K562 (cell line): ENCODE results near the gene PSAT1. TPM values are rescaled to one million over a fixed set of nuclear protein-coding genes. Genes with fewer than 3 reads are reported as not detected.
"Not testable (repeated sequence)": the region's sequence is repeated elsewhere in the genome, so short reads cannot be mapped to it uniquely, and the experiment has no call there.

Source experiments
- ATAC-seq: fragments of 200-7000 bp; cut with Tn5 transposase; 3 replicates; pipeline ENCODE4 v1.9.1; 2020; ENCODE audit warnings: moderate library complexity
- BruUV-seq: library from RNA; stranded (reverse); fragments of 400-500 nt; replicated peaks from 2 replicates; lab custom pipeline; 2021; lab: Mats Ljungman, UMichigan
- CTCF ChIA-PET: fragments of 300-600 bp; formaldehyde crosslinking; extraction: SDS; loops from one replicate; lab custom pipeline; 2021; ENCODE audit warnings: low intra/inter-chr PET ratio; lab: Yijun Ruan, JAX
- POLR2A ChIA-PET: fragments of 300-600, 350-650 bp; sonication (Branson Sonifier 250); formaldehyde crosslinking; extraction: SDS; loops from one replicate; lab custom pipeline; 2021; ENCODE audit warnings: antibody characterized with exemption, inconsistent platforms; lab: Yijun Ruan, JAX
- DNase-seq, 4 experiments: peaks; one replicate each; pipeline versions ENCODE4 v3.0.0 to v3.0.0-alpha.2; 2011 to 2018; ENCODE audit warnings: low spot score in 3 of 4, mixed read lengths in 3 of 4; ENCODE audit errors: extremely low read depth in 1 of 4
- FAIRE-seq: peaks from 2 replicates; lab custom pipeline; 2011; peaks lifted over from hg19 to GRCh38; lab: Jason Lieb, UNC
- H2AFZ ChIP-seq: 2 replicates; pipeline ENCODE4 v1.6.0; 2011; ENCODE audit warnings: low read depth, low read length, control low read depth, inconsistent platforms
- H3K27ac ChIP-seq: fragments of 200-600 bp; 3 replicates; pipeline ENCODE4 v1.8.0; 2011; ENCODE audit warnings: low read depth, mild to moderate bottlenecking, control low read depth, inconsistent platforms, low read length, moderate library complexity, mixed read lengths; ENCODE audit errors: extremely low read depth
- H3K27me3 ChIP-seq, 2 experiments: fragments of 300-600 bp in 1 of 2; 2 replicates in 1 of 2; 3 replicates in 1 of 2; pipeline versions ENCODE4 v1.6.0 to v1.8.0; 2011; ENCODE audit warnings: inconsistent platforms in 2 of 2, low read length in 2 of 2, mild to moderate bottlenecking in 1 of 2, mixed read lengths in 1 of 2, moderate library complexity in 1 of 2; ENCODE audit not compliant: control insufficient read depth in 2 of 2, insufficient read depth in 2 of 2
- H3K36me3 ChIP-seq: fragments of 300-600 bp; 3 replicates; pipeline ENCODE4 v1.8.0; 2011; ENCODE audit warnings: mild to moderate bottlenecking, low read length, inconsistent platforms; ENCODE audit not compliant: control insufficient read depth, insufficient read depth
- H3K4me1 ChIP-seq, 2 experiments: fragments of 200-600 bp in 1 of 2; replicated peaks in 1 of 2; 2 replicates in 1 of 2; 3 replicates in 1 of 2; pipeline versions ENCODE4 v1.5.1 to v1.8.0; 2011; ENCODE audit warnings: inconsistent platforms in 2 of 2, low read length in 2 of 2, mild to moderate bottlenecking in 1 of 2, mixed read lengths in 1 of 2, moderate library complexity in 1 of 2; ENCODE audit not compliant: control insufficient read depth in 2 of 2, insufficient read depth in 2 of 2
- H3K4me2 ChIP-seq: 2 replicates; pipeline ENCODE4 v1.6.1; 2011; ENCODE audit warnings: low read length, control low read depth, inconsistent platforms, mixed read lengths; ENCODE audit not compliant: insufficient read depth
- H3K4me3 ChIP-seq: fragments of 200-600 bp; sonication (generic), shearing (Covaris generic); 2 replicates; pipeline ENCODE4 v1.5.1; 2016; ENCODE audit warnings: control low read depth, inconsistent platforms
- H3K79me2 ChIP-seq: fragments of 200-600 bp; 3 replicates; pipeline ENCODE4 v1.8.0; 2011; ENCODE audit warnings: low read length, inconsistent platforms; ENCODE audit not compliant: control insufficient read depth, insufficient read depth
- H3K9ac ChIP-seq, 2 experiments: 2 replicates each; pipeline versions ENCODE4 v1.6.0 to v1.6.1; 2011; ENCODE audit warnings: low read depth in 2 of 2, low read length in 2 of 2, control low read depth in 1 of 2, inconsistent platforms in 1 of 2, mild to moderate bottlenecking in 1 of 2, mixed read lengths in 1 of 2; ENCODE audit not compliant: insufficient read depth in 1 of 2
- H3K9me1 ChIP-seq: one replicate; pipeline ENCODE4 v1.6.0; 2011; ENCODE audit warnings: inconsistent platforms, mild to moderate bottlenecking, low read length, moderate library complexity; ENCODE audit not compliant: control insufficient read depth, insufficient read depth
- H3K9me3 ChIP-seq: replicated peaks from 2 replicates; pipeline ENCODE4 v1.5.1; 2011; ENCODE audit warnings: low read depth, low read length, inconsistent platforms; ENCODE audit not compliant: control insufficient read depth, insufficient read depth
- H4K20me1 ChIP-seq: replicated peaks from 2 replicates; pipeline ENCODE4 v1.6.1; 2011; ENCODE audit warnings: low read length, inconsistent platforms, mixed read lengths; ENCODE audit not compliant: control insufficient read depth, insufficient read depth
- MCM2 ChIP-seq: fragments of 450-650 bp; IDR thresholded peaks from 2 replicates; pipeline ENCODE4 v1.6.1; 2017; ENCODE audit warnings: low read depth, mild to moderate bottlenecking
- ZNF695 ChIP-seq: fragments of 450-650 bp; formaldehyde crosslinking; IDR thresholded peaks from 2 replicates; pipeline ENCODE4 v1.4.0; 2020; ENCODE audit warnings: mild to moderate bottlenecking, moderate library complexity
- ZNF764 ChIP-seq: fragments of 250-450 bp; sonication (Bioruptor Pico); IDR thresholded peaks from 2 replicates; pipeline ENCODE4 v1.4.0; 2020; ENCODE audit warnings: low read depth, mild to moderate bottlenecking, moderate library complexity
- WGBS: fragments of 100-300 bp; shearing (Covaris generic); methylation state at CpG from one replicate; pipeline ENCODE4 v1.1.6; 2016; ENCODE audit warnings: low coverage, mixed read lengths; ENCODE audit not compliant: insufficient coverage; ENCODE audit errors: missing lambda C conversion rate; 5-methylcytosine and 5-hydroxymethylcytosine counted together
- in situ Hi-C: fragments of 300-500 bp; cut with MboI; formaldehyde crosslinking; loops from 4 replicates; pipeline ENCODE4 v1.15.0; 2018; ENCODE audit warnings: inconsistent platforms, mixed read lengths
- intact Hi-C: fragments of 100-400 bp; cut with micrococcal nuclease; formaldehyde crosslinking; loops from 2 replicates; pipeline ENCODE4 v1.14.2; 2022
- polyA plus RNA-seq, 8 experiments: library from polyadenylated mRNA; depleted of rRNA in 4 of 8; stranded (reverse) in 5 of 8; unstranded in 3 of 8; fragments of >200 nt; fragmentation: Nextera tagmentation in 2 of 8; fragmentation: Illumina TruSeq in 1 of 8; extraction: Ambion mirVana in 2 of 8; extraction: Trizol in 1 of 8; gene quantifications; 2 replicates each; pipeline versions ENCODE4 v1.2.1 to v1.2.3, GENCODE V29; 2011 to 2014; ENCODE audit warnings: inconsistent platforms in 1 of 8, missing spikeins in 1 of 8
- total RNA-seq, 7 experiments: library from RNA; depleted of rRNA in 6 of 7; stranded (reverse); fragments of >200 nt in 6 of 7; fragmentation: Illumina TruSeq in 2 of 7; extraction: Trizol in 2 of 7; gene quantifications; 2 replicates each; pipeline versions ENCODE4 v1.2.1 to v1.2.3, GENCODE V29; 2011 to 2021; ENCODE audit warnings: low replicate concordance in 1 of 7

PSAT1 gene
- total and polyA plus RNA-seq, 9 of the 15 experiments (the other 6 are each of a cell fraction or from before 2014, with no cell fraction given), result 29.7 to 151 (median 98.3) TPM

- H3K27ac ChIP-seq, H3K36me3 ChIP-seq, DNase-seq, in situ Hi-C loops, ATAC-seq, H3K79me2 ChIP-seq, BruUV-seq, H3K9me1 ChIP-seq, H3K4me3 ChIP-seq, H3K4me2 ChIP-seq, H3K9ac ChIP-seq, H4K20me1 ChIP-seq, H2AFZ ChIP-seq, intact Hi-C loops, CTCF ChIA-PET, H3K27me3 ChIP-seq, FAIRE-seq, H3K4me1 ChIP-seq, H3K9me3 ChIP-seq: not testable (repeated sequence)
- POLR2A ChIA-PET, result interaction anchor here (0.6 to 2.3 kb wide), 2 partner anchors 12 to 184 kb away, joined by 6 to 9 read pairs; partner anchors contain the start of gene PSAT1
- 0% methylated on average over 3 of the region's 4 CpGs for WGBS
These were observed 12.7 kb upstream of the PSAT1 start for GRCh38 chr9:78284181-78284580.

GRCh38 chr9:78286125-78286524 is 10.8 kb upstream of the PSAT1 start:
- H3K9me1 ChIP-seq, result no peaks in the 10 kb centered on the region
- H3K4me2 ChIP-seq, result no peak overlapping the region
- H3K36me3 ChIP-seq, result no peaks in the 10 kb centered on the region
- H4K20me1 ChIP-seq, result no peaks in the 10 kb centered on the region
- in situ Hi-C loops (no loop called here), intact Hi-C loops (no loop called here)
- H3K79me2 ChIP-seq, result no peaks in the 10 kb centered on the region
- TF ChIP-seq ZNF764 (CRISPR knock-in tag) (no peak), ZNF695 (no peak), MCM2 (no peak)
- no peaks in the 10 kb centered on the region for H3K4me1 ChIP-seq
- no peak overlapping the region for H3K4me3 ChIP-seq
- POLR2A ChIA-PET, result no interaction called here
- no peak overlapping the region for H3K27ac ChIP-seq
- DNase-seq, result no peak
- no peaks in the 10 kb centered on the region for H3K9me3 ChIP-seq
- H3K27me3 ChIP-seq, result peaks cover 0 to 2% of the 10 kb centered on the region in 2 experiments; a peak in 1 of 5 replicates
- no peak overlapping the region for H2AFZ ChIP-seq
- no peak for FAIRE-seq
- H3K9ac ChIP-seq, result no peak overlapping the region
- CTCF ChIA-PET, result no interaction called here
- no peak for ATAC-seq
- BruUV-seq, result no TSS peak
